Adrenal gland (tissue), 5 donors: ENCODE results near the gene LRRN4CL.
"Not testable (repeated sequence)": the region's sequence is repeated elsewhere in the genome, so short reads cannot be mapped to it uniquely, and the experiment has no call there.

Source experiments
- CTCF ChIP-seq, 6 experiments: fragments of 450-650 bp in 4 of 6; fragments of 200-600 bp in 2 of 6; sonication (generic) in 1 of 6; IDR thresholded peaks; 1 replicate in 5 of 6; 2 replicates in 1 of 6; pipeline versions ENCODE4 v1.5.1 to v1.8.0; 2016 to 2021; ENCODE audit warnings: antibody characterized with exemption in 6 of 6, mild to moderate bottlenecking in 2 of 6, moderate library complexity in 1 of 6
- POLR2A ChIP-seq, 2 donors: fragments of 450-650 bp; IDR thresholded peaks; one replicate each; pipeline ENCODE4 v1.6.1; 2017; ENCODE audit warnings: antibody characterized with exemption in 2 of 2, mild to moderate bottlenecking in 2 of 2, moderate library complexity in 1 of 2
- donor health status: DM: no; HTN: no; CAD: no.

GRCh38 chr11:62693624-62694023 is 4.3 kb upstream of the LRRN4CL start:
- not testable (repeated sequence) for TF ChIP-seq CTCF, POLR2A (IDR thresholded peaks at IDR 0.05)
